Astrocyte (in vitro differentiated cells and primary cell): Measurements from ENCODE around the gene FASTKD1.

Experiments used
- CTCF ChIP-seq: IDR thresholded peaks from 2 replicates; pipeline ENCODE4 v1.5.1; 2011; ENCODE audit warnings: low read depth, mild to moderate bottlenecking, inconsistent platforms, low read length, moderate library complexity; ENCODE audit not compliant: insufficient read depth
- EZH2 ChIP-seq: IDR thresholded peaks from 2 replicates; pipeline ENCODE4 v1.6.1; 2012; ENCODE audit warnings: mild to moderate bottlenecking, low read length, inconsistent platforms; ENCODE audit not compliant: insufficient read depth

- TF ChIP-seq CTCF (no peak), EZH2 (no peak)
Observed at GRCh38 chr2:169490834-169491233, 82.8 kb downstream of the FASTKD1 start.
